NCI-H2171 (cell line): ENCODE results near the gene FAM161A.
A peak's percentile ranks its signal among the peaks of the same experiment; 100 is the strongest.
"Not testable (repeated sequence)": the region's sequence is repeated elsewhere in the genome, so short reads cannot be mapped to it uniquely, and the experiment has no call there.

Experiments used
- DNase-seq: peaks from one replicate; lab custom pipeline; 2025; lab: John Stamatoyannopoulos, UW

FAM161A gene

DNA sequence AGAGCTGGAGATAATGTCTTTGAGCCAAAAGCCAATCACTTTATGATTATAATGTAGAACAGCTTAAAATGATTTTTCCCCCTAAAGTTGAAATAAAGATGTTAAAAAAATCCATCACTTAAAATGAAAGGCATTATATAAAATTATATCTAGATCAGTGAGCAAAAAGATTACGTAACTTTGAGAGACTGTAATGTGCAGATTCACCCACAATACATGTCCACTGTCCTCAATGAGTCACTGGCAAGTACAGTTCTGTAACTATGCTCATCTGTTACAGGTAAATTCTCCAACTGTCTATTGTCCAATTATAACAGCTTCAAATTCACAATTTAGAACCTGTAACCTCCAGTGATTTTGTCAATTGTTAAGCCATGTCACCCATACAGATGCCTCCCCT, 19.0 kb downstream of the FAM161A start:
- DNase-seq: no peak

DNA sequence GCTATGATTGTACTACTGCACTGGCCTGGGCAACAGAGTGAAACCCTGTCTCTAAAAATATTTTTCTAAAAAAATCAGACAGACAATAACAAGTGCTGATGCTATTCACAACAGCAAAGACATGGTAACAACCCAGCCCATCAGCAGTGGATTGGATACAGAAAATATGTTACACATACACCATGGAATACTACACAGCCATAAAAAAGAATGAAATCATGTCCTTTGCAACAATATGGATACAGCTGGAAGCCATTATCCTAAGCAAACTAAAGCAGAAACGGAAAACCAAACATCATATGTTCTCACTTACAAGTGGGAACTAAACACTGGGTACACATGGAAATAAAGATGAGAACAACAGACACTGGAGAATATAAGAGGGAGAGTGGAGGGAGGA, 19.9 kb downstream of the FAM161A start:
- DNase-seq: no peak

DNA sequence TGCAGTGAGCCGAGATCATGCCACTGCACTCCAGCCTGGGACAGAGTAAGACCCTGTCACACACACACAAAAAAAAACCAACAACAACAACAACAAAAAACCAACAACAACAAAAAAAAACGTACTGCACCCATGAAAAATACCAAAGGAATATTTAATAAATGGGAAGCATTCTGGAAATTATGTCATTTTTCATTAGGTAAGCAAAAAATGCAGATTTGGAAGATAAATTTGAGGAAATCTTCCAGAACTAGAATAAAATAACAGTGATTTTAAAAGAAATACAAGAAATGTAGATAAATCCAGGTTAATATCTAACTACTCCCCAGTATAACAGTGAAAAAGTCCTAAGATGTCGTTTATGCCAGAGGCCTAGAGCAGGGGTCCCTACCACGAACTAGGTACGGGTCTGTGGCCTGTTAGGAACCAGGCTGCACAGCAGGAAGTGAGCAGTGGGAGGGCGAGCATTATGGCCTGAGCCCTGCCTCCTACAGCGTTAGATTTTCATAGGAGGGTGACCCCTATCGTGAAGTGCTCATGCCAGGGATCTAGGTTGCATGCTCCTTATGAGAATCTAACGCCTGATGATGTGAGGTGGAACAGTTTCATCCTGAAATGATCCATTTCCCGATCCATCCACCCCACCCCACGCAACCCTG, 21.5 kb downstream of the FAM161A start:
- DNase-seq: no peak

DNA sequence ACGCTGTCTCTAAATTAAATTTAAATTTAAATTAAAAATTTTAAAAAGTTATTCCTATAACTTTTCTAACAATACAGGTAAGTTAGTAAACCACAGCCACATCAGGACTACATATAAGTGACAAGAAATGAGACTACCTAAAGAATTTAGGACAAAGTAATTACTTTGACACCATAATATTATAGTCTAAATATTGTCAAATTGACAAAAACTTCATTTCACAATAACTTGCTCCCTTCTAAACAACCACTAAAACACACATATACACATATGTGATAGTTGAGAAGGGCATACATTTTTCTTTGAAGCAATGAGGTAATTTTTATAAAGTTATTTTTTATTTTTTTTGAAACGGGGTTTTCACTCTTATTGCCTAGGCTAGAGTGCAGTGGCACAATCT, 31.6 kb downstream of the FAM161A start:
- no peak for DNase-seq

DNA sequence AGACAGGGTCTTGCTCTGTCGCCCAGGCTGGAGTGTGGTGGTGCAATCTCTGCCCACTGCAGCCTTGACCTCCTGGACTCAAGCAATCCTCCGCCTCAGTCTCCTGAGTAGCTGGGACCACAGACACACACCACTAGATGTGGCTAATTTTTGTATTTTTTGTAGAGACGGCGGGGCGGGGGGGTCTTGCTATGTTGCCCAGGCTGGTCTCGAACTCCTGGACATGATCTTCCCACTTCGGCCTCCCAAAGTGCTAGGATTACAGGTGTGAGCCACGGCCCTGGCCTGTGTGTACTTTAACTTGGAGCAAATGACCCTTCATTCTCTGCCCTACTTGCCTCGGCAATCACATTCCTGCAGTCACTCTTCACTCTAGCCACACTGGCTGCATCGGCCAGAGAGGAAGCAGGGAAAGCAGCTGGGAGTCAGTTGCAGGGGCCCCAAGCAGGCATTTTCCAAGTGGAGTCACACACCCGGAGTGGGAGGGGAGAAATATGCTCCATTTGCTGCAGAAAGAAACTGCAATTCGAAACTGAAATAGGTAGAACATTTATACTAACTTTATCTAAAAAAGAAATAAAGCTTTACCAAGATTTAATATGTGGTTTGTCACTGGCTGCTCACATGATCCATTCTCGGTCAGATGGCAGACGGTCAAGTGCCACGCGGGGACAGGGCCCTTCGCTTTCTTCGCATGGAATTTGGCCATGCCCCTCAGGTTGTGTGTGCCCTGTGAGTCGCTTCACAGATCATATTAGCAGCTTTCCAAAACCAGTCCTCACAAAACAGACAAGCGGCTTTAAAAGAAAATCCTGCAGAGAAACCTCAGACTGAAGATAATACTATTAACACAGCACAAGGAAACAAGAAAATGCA, 37.1 kb downstream of the FAM161A start:
- DNase-seq: no peak

DNA sequence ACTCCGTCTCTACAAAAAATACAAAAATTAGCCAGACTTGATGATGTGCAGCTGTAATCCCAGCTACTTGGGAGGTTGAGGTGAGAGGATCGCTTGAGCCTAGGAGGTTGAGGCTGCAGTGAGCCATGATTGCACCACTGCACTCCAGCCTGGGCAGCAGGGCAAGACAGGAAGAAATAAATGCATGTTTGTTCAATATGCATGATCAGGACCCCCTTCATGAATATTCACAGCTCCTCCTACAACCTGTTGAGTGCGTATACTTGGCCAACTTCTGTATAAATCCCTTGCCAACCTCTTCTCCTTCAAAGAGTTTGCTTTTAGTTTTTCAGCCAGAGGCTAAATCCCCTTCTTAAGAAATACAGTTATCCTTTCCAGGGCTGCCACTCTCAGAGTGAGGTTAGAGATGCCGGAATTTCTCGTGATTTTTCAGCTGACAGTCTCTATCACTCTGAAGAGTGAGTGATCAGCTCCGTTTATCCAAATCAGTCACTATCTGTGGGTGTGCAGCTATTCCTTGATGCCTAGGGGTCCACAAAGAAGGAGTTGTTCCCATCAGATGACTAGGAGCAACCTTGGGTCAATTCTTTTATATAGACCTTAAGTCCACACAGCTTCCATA, 39.2 kb downstream of the FAM161A start:
- DNase-seq: no peak

DNA sequence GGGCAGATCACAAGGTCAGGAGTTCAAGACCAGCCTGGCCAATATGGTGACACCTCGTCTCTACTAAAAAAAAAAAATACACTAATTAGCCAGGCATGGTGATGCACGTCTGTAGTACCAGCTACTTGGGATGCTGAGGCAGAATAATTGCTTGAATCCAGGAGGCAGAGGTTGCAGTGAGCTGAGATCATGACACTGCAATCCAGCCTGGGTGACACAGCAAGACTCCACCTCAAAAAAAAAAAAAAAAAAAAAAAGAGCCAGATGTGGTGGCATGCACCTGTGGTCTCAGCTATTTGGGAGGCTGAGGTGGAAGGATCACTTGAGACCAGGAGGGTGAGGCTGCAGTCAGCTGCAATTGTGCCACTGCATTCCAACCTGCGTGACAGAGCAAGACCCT, 40.5 kb downstream of the FAM161A start:
- not testable (repeated sequence) for DNase-seq

DNA sequence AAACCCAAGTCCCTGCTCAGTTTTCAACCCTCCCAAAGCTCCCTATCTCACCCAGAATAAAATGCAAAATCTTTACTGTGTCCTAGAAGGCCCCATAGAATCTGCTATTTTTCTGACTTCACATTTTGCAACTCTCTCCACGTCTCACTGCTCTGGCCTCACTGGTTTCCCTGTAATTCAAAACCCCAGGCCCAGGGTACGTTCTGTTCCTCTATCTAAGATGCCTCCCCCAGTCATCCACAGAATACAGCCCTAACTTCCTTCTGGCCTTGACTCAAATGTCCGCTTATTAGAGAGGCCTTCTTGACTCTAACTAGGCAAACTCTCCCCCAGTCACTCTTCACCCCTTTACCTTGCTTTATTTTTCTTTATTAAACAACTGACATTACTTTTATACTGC, 42.0 kb downstream of the FAM161A start:
- DNase-seq: no peak

DNA sequence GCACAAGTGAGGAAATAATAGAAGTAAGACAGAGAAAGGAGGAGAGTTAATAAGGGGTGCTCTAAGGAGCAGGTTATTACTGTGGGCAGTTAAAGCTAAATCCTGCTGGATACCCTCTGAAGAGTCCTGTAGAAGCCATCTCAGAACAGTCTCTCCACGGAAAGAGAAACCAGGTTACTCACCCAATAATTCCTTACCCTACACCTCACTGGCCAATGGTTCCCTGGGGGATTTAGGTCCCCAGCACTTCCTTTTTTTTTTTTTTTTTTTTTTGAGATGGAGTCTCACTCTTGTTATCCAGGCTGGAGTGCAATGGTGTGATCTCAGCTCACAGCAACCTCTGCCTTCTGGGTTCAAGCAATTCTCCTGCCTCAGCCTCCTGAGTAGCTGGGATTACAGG, 43.7 kb downstream of the FAM161A start:
- not testable (repeated sequence) for DNase-seq

DNA sequence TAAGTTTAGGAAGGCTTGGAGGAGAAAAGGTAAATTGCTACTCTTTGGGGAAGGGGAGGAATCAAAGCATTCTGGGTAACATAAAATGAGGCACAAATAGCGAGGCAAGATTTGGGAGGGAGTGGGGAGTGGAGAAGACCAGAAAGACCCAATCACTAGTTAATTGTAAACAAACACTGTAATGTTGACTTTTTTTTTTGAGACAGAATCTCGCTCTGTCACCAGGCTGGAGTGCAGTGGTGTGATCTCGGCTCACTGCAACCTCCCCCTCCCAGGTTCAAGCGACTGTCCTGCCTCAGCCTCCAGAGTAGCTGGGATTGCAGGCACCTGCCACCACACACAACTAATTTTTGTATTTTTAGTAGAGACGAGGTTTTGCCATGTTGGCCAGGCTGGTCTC, 45.2 kb downstream of the FAM161A start:
- not testable (repeated sequence) for DNase-seq

DNA sequence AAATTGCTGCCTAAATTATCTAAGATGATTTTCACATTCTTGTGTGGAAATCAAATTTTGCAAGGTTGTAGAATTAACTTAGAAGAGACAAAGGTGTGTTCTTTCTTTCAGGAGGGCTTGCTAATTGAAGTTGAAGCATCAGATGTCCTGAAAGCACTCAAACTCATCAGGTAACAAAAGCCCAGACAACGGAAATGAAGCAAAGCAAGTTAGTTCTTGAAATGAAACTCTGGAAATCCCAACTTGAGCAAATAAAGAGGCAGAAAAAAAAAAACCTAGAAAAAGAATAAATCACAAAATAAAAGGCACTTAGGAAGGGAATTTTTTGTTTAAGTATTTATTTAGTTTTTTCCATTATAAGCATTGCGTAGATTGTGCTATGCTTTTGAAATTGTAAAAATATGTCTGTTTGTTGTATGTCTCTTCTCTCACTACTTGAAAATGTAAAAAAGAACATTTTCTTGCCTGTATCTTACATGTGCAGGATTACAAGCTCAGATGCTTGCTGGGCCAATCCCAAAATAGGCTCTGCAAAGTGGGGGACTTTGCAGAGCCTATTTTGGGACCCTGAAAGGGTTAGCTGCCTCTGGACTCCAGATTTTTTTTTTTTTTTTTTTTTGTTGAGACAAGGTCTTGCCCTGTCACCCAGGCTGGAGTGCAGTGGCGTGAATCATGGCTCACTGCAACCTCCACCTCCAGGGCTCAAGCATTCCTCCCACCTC, 46.7 kb downstream of the FAM161A start:
- DNase-seq: no peak

DNA sequence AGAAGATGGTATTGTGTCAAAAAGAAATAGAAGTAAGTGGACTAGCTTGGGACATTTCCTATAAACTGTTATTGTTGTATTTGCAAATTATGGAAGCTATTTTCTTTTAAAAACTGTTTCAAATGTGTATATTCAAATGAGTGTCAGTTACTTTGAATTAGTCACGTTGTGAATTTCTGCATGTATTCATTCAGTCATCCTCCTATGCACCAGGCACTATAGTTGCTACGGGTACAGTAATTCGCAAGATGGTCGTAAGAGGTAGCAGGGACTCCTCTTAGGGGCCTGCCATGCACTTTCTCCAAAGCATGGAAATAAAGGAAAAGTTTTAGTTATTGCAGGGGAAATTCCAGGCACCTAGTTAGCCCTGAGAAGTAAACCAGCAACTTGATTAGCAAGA, 51.3 kb downstream of the FAM161A start:
- DNase-seq: no peak

DNA sequence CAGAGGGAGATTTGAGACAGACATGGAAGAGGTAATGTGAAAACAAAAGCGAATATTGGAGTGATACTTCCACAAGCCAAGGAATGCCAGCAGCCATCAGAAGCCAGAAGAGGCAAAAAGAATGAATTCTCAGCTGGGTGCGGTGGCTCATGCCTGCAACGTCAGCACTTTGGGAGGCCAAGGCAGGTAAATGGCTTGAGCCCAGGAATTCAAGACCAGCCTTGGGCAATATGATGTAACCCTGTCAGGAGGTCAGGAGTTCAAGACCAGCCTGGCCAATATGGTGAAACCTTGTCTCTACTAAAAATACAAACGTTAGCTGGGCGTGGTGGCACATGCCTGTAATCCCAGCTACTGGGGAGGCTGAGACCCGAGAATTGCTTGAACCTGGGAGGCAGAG, 54.8 kb downstream of the FAM161A start:
- no peak for DNase-seq

DNA sequence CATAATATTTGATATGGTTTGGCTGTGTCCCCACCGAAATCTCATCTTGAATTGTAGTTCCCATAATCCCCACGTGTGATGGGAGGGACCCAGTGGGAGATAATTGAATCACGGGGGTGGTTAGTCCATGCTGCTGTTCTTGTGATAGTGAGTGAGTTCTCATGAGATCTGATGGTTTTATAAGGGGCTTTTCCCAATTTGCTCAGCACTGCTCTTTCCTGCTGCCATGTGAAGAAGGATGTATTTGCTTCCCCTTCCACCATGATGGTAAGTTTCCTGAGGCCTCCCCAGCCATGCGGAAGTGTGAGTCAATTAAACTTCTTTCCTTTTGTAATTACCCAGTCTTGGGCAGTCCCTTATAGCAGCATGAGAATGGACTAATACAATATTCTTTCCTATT, 56.4 kb downstream of the FAM161A start:
- not testable (repeated sequence) for DNase-seq

DNA sequence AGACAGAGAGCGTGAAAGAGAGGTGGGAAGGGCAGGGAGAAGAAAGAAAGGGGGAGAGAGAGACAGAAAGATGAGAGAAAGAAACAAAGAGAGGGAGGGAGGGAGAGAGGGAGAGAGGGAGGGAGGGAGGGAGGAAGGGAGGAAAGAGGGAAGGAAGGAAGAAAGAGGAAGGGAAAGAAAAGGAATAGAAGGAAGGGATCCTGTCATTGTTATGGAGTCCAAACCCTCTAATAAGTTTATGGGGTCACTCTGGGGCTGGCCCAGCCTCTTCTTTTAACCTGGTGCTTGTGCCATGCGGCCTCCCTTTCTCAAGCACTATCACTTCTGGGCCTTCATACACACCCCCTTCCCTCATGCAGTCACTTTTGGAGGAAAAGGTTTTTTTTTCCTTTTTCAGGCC, 58.5 kb downstream of the FAM161A start:
- no peak for DNase-seq

DNA sequence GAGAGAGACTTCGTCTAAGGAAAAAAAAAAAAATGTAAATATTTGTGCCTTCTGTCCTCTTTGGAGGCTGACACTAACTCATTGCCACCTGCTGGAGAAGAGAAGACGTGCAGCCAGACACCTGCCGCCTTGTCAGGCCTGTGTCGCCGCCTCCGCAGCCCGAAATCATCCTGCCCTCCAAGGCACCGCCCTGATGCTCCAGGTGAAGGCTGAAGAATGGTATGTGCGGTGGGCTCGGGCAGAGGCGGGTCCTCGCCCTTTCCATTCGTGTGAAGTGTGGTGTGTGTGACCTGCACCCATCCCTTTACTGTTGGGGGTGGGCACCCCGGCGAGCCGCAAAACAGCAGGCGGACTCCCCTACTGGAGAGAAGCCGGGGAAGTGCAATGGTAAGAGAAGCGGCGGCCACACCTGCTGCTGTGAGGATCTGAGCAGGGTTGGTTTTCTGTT, 60.4 kb downstream of the FAM161A start:
- DNase-seq: peak; percentile 46

DNA sequence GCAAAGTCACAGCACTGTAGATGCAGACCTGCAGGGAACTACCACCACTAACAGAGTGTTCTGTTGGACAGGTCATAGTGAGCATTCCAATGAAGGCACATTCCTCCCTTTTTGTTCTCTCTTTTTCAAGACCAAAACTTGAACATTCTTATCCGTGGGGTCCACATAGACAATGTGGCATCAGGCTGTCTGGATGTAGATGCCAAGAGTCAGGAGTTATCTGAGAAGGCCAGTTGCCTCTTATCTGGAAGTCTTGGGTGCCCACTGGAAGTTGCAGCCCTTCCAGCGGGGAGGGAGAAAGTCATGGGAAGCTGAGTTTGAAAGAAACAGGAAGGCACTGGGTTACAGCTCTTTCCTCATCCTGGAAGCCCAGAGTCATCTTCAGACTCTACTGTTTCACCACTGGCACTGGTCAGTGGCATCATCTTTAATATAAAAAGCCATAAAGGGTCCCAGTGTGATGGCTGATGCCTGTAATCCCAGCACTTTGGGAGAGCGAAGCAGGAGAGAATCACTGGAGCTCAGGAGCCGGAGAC, 61.4 kb downstream of the FAM161A start:
- DNase-seq: no peak

DNA sequence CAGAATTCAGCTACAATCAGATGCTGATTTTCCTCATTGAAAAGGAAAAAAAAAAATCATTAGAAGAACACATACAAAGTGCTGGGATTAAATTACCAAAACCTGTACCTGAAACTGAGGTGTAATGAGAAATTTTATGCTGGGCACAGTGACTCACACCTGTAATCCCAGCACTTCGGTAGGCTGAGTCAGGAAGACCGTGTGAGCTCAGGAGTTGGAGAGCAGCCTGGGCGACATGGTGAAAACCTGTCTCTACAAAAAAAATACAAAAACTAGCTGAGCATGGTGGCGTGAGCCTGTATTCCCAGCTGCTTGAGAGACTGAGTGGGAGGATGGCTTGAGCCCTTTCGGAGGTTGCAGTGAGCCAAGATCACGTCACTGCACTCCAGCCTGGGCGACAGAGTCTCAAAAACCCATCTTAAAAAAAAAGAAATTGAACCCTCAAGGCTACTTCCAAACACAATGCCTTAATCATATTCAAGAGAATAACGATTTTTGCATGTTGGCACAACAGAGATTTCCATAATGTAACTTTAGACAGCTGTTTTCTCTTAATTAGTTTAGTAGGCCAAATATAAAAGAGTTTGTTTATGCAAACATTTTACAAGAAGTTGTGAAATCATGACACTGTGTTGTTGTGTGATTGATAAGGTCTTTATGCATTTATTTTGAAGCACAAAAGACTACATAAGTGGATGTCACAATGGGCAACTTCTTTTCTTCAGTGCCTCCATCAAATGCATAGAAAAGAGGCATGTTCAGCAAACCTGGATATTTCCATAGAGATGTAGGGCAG, 63.9 kb downstream of the FAM161A start:
- DNase-seq: no peak

DNA sequence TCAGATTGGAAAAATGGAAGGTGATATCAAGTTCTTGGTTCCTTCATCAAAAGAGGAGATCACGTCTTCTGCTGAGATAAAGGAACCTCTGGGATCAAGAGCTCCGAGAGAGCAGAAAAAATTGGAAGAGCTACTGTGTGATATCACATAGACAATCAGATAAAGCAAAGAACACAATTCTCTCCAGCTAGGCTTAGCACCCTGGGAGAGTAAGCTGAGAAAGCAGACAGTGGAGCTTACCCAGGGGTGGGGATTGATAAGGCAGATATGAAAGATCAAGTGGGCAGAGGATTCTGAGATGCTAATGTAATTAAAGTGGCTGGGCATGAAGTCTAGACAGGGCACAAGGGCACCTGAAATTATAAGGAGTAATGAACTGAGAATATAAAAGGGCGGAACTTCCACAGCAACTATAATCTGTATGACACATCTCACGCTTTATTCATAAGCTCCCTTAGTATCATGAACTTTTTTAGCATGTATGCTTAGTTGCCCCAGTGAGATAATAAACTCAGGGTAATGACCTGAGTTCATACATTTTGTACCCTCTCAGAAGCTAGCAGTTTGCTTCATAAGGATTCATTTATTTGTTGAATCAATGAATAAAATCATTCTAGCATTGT, 65.8 kb downstream of the FAM161A start:
- DNase-seq: no peak

DNA sequence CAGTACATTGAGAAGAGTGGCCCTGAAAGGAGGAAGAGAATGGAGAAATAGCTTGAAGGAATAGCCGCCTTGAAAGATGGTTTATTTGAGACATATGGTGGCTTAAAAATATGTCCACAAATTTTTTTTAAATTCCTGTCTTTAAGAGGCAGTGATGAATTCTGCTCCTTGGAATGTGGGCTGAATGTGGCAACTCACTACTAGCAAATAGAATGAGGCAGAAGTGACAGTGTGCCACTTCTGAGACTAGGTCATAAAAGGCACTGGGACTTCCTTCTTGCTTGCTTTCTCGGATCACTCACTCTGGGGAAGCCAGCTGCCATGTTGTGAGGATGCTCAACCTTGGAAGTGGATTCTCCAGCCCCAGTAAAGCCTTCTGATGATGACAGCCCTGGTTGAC, 67.0 kb downstream of the FAM161A start:
- no peak for DNase-seq

DNA sequence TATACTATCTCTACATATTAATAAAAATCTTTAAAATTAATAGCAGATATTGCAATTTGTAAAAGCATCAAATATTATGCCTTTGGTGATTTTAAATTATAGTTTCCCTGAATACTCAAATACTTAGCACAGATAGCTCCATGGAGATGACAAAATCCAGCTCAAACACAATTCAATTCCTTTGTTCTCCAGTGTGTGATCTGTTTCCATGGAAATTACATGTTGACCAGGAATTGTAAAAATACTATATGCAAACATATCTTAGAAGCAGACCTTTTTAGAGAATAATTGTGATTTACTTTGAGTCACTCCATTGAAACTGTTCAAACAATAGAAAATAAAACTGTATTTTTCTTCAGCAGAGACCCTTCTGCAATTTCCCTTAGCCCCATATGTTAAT, 68.3 kb downstream of the FAM161A start:
- DNase-seq: no peak
